Mesenchymal stem cell (in vitro differentiated cells and primary cell): ENCODE data around the gene SMYD2.

Experiments used
- DNase-seq: peaks from one replicate; pipeline ENCODE4 v3.0.0-alpha.2; 2013
- H2AFZ ChIP-seq: one replicate; pipeline ENCODE4 v1.6.1; 2013; ENCODE audit warnings: low read depth, mild to moderate bottlenecking, control low read depth, inconsistent platforms, low read length, moderate library complexity
- H2AK5ac ChIP-seq: 2 replicates; pipeline ENCODE4 v1.6.1; 2013; ENCODE audit warnings: low read length, moderate library complexity, mild to moderate bottlenecking, inconsistent platforms; ENCODE audit not compliant: severe bottlenecking
- H2BK120ac ChIP-seq: one replicate; pipeline ENCODE4 v1.6.1; 2013; ENCODE audit warnings: low read depth, mild to moderate bottlenecking, inconsistent platforms, low read length, moderate library complexity
- H2BK12ac ChIP-seq, 2 experiments: one replicate each; pipeline ENCODE4 v1.6.1; 2013; ENCODE audit warnings: inconsistent platforms in 2 of 2, low read length in 2 of 2, mild to moderate bottlenecking in 2 of 2, moderate library complexity in 2 of 2, control low read depth in 1 of 2
- H2BK15ac ChIP-seq: one replicate; pipeline ENCODE4 v1.6.1; 2013; ENCODE audit warnings: mild to moderate bottlenecking, low read depth, inconsistent platforms; ENCODE audit not compliant: poor library complexity, severe bottlenecking
- H2BK5ac ChIP-seq: 2 replicates; pipeline ENCODE4 v1.6.1; 2013; ENCODE audit warnings: low read depth, mild to moderate bottlenecking, low read length, control low read depth, inconsistent platforms; ENCODE audit not compliant: poor library complexity, severe bottlenecking
- H3K14ac ChIP-seq, 2 experiments: one replicate each; pipeline ENCODE4 v1.6.1; 2013; ENCODE audit warnings: inconsistent platforms in 2 of 2, low read length in 2 of 2, control low read depth in 1 of 2, mild to moderate bottlenecking in 1 of 2, moderate library complexity in 1 of 2
- H3K18ac ChIP-seq, 2 experiments: one replicate each; pipeline ENCODE4 v1.6.1; 2013; ENCODE audit warnings: inconsistent platforms in 2 of 2, low read length in 2 of 2, control low read depth in 1 of 2, low read depth in 1 of 2, mild to moderate bottlenecking in 1 of 2
- H3K23ac ChIP-seq, 2 experiments: one replicate each; pipeline ENCODE4 v1.6.1; 2013; ENCODE audit warnings: inconsistent platforms in 2 of 2, low read length in 2 of 2, mild to moderate bottlenecking in 2 of 2, moderate library complexity in 2 of 2, control low read depth in 1 of 2
- H3K27ac ChIP-seq: 2 replicates; pipeline ENCODE4 v1.5.1; 2013; ENCODE audit warnings: mild to moderate bottlenecking, moderate library complexity, low read length, control low read depth, inconsistent platforms; ENCODE audit not compliant: poor library complexity, severe bottlenecking
- H3K27me3 ChIP-seq, 2 experiments: 2 replicates each; pipeline versions ENCODE4 v1.6.1 to v1.7.0; 2013; ENCODE audit warnings: low read length in 2 of 2, mild to moderate bottlenecking in 2 of 2, moderate library complexity in 2 of 2, control low read depth in 1 of 2, inconsistent platforms in 1 of 2; ENCODE audit not compliant: control insufficient read depth in 1 of 2, insufficient read depth in 1 of 2
- H3K36me3 ChIP-seq, 2 experiments: 2 replicates each; pipeline versions ENCODE4 v1.6.1 to v1.7.0; 2013; ENCODE audit warnings: low read length in 2 of 2, control low read depth in 1 of 2, inconsistent platforms in 1 of 2, low read depth in 1 of 2, mild to moderate bottlenecking in 1 of 2; ENCODE audit not compliant: insufficient read depth in 2 of 2, control insufficient read depth in 1 of 2
- H3K4ac ChIP-seq, 2 experiments: one replicate each; pipeline ENCODE4 v1.6.1; 2013; ENCODE audit warnings: inconsistent platforms in 2 of 2, low read length in 2 of 2, mild to moderate bottlenecking in 2 of 2, moderate library complexity in 2 of 2, control low read depth in 1 of 2, low read depth in 1 of 2
- H3K4me1 ChIP-seq: 2 replicates; pipeline ENCODE4 v1.6.1; 2013; ENCODE audit warnings: low read depth, low read length, control low read depth; ENCODE audit not compliant: control insufficient read depth, insufficient read depth
- H3K4me2 ChIP-seq: 2 replicates; pipeline ENCODE4 v1.6.1; 2013; ENCODE audit warnings: low read length, mild to moderate bottlenecking, inconsistent platforms; ENCODE audit not compliant: poor library complexity, severe bottlenecking
- H3K4me3 ChIP-seq, 2 experiments: 2 replicates each; pipeline versions ENCODE4 v1.5.1 to v1.7.0; 2013; ENCODE audit warnings: low read length in 2 of 2, mild to moderate bottlenecking in 2 of 2, control low read depth in 1 of 2, low read depth in 1 of 2; ENCODE audit not compliant: insufficient read depth in 1 of 2
- H3K79me1 ChIP-seq: replicated peaks from 2 replicates; pipeline ENCODE4 v1.6.1; 2013; ENCODE audit warnings: mild to moderate bottlenecking, control low read depth, low read length, inconsistent platforms; ENCODE audit not compliant: poor library complexity, severe bottlenecking
- H3K9ac ChIP-seq: 2 replicates; pipeline ENCODE4 v1.7.0; 2013; ENCODE audit warnings: mild to moderate bottlenecking, low read length, moderate library complexity
- H3K9me3 ChIP-seq: 2 replicates; pipeline ENCODE4 v1.7.0; 2013; ENCODE audit warnings: mild to moderate bottlenecking, low read length; ENCODE audit not compliant: control insufficient read depth
- H4K8ac ChIP-seq: one replicate; pipeline ENCODE4 v1.6.1; 2013; ENCODE audit warnings: inconsistent platforms, mild to moderate bottlenecking, low read length, moderate library complexity
- H4K91ac ChIP-seq: one replicate; pipeline ENCODE4 v1.6.1; 2013; ENCODE audit warnings: mild to moderate bottlenecking, low read length, inconsistent platforms
- WGBS: methylation state at CpG from one replicate; pipeline ENCODE4 v1.1.7; 2013; ENCODE audit warnings: mixed read lengths; 5-methylcytosine and 5-hydroxymethylcytosine counted together

The SMYD2 gene

GRCh38 chr1:214324896-214325800 lies 44.2 kb downstream of the SMYD2 start:
- no peak overlapping the region for H3K4me3 ChIP-seq

DNA sequence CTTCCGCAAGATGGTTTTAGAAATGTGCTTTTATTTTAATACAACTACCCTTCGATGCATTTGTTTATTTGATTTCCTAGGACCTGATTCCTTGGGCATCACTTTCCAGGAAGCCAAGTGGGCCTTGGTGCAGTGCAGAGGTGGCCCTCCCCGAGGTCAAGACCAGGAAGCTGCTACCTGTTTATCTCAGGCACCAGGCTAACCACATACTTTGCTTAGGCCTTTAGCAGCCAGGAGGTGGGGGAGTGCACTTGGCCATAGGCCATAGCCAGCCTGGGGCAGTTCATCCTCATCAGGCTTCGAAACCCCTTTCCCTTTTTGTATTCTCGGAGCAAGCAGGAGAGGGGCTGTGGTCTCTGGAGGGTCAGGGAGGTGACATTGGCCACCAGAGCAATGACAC lies 45.4 kb downstream of the SMYD2 start:
- Histone ChIP-seq H3K9me3 (no peaks in the 10 kb centered on the region), H4K8ac (no peak overlapping the region), H3K27ac (no peak overlapping the region), H2BK15ac (no peak overlapping the region), H3K14ac (no peak overlapping the region), H2BK12ac (no peak overlapping the region), H2BK5ac (no peak overlapping the region), H3K4me3 (no peak overlapping the region), H3K4me2 (no peak overlapping the region), H3K9ac (no peak overlapping the region), H2AK5ac (no peak overlapping the region), H3K23ac (no peak overlapping the region), H3K27me3 (no peaks in the 10 kb centered on the region), H4K91ac (no peak overlapping the region), H3K4ac (no peak overlapping the region), H3K4me1 (peaks cover 5% of the 10 kb centered on the region), H3K79me1 (no peaks in the 10 kb centered on the region), H2AFZ (no peak overlapping the region), H2BK120ac (no peak overlapping the region), H3K18ac (no peak overlapping the region), H3K36me3 (peaks cover 15 to 19% of the 10 kb centered on the region in 2 experiments)
- WGBS = 91% methylated on average over 5 of the region's 5 CpGs
- DNase-seq = no peak

More at GRCh38 chr1:214324896-214325800, 44.2 kb downstream of the SMYD2 start:
- H3K4ac ChIP-seq = no peak overlapping the region
- H3K4me2 ChIP-seq = no peak overlapping the region
- H3K4me1 ChIP-seq = peaks cover 7% of the 10 kb centered on the region
- H3K14ac ChIP-seq = no peak overlapping the region
- no peak overlapping the region for H3K27ac ChIP-seq
- H3K27me3 ChIP-seq = no peaks in the 10 kb centered on the region
- H3K9me3 ChIP-seq = no peaks in the 10 kb centered on the region
- no peak overlapping the region for H4K91ac ChIP-seq
- WGBS = 93% methylated on average over 8 of the region's 8 CpGs
- no peak overlapping the region for H2AK5ac ChIP-seq
- H3K23ac ChIP-seq = no peak overlapping the region
- no peak overlapping the region for H2BK12ac ChIP-seq
- H3K36me3 ChIP-seq = peaks cover 15 to 16% of the 10 kb centered on the region in 2 experiments
- H2AFZ ChIP-seq = no peak overlapping the region
- no peak overlapping the region for H3K18ac ChIP-seq
- H2BK15ac ChIP-seq = no peak overlapping the region
- DNase-seq = no peak
- H3K79me1 ChIP-seq = no peaks in the 10 kb centered on the region
- no peak overlapping the region for H2BK120ac ChIP-seq
- H2BK5ac ChIP-seq = no peak overlapping the region
- no peak overlapping the region for H3K9ac ChIP-seq
- H4K8ac ChIP-seq = no peak overlapping the region

- WGBS = 3% methylated on average over 1 of the region's 1 CpG
- Histone ChIP-seq H3K4ac (no peak overlapping the region), H2BK5ac (no peak overlapping the region), H3K9ac (no peak overlapping the region), H3K9me3 (no peaks in the 10 kb centered on the region), H2AK5ac (no peak overlapping the region), H3K4me3 (no peak overlapping the region), H2BK15ac (no peak overlapping the region), H3K36me3 (peaks cover 19 to 21% of the 10 kb centered on the region in 2 experiments), H3K4me1 (peaks cover 4% of the 10 kb centered on the region), H3K27me3 (no peaks in the 10 kb centered on the region), H3K79me1 (no peaks in the 10 kb centered on the region), H2BK12ac (no peak overlapping the region), H3K14ac (no peak overlapping the region), H3K4me2 (no peak overlapping the region), H3K23ac (no peak overlapping the region), H4K8ac (no peak overlapping the region), H4K91ac (no peak overlapping the region), H3K27ac (no peak overlapping the region), H2AFZ (no peak overlapping the region), H2BK120ac (no peak overlapping the region), H3K18ac (no peak overlapping the region)
- peak; percentile 11 for DNase-seq
Observed at GRCh38 chr1:214327514-214327913, 46.6 kb downstream of the SMYD2 start.

DNA sequence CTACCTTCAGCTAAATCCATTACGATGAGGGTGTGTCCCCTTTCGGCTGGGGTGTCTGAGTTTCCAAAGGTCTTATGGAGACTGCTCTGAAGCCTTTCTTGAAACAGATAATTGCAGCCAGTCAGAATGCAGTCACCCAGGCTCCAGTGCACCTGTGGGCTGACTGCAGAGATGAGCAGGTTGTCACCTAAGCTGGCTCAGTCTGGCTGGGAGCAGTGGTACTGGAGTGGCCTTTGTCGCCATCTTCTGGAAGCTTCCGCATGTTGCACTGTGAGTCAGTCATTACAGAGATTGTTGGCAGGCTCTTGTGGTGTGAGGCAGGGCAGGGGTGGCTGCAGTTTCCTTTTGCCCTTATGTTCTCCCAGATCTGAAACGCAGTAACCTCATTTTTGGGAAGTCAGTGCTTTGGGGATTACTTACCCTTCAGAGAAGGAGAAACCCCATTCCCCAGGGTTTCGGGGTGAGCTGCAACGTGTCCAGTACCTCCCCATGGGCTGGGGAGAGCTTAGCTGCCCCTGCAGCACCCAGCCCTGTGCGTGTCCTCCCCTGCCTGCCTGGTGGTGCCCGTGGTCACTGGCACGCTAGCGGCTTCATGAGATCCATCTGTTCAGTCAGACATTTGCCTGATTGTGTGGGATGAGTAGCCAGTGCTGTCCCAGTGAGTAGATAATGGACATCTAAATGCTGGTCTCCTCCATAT lies 48.0 kb downstream of the SMYD2 start:
- Histone ChIP-seq H4K8ac (peak overlapping the region; percentile 20), H3K4me2 (no peak overlapping the region), H3K79me1 (no peaks in the 10 kb centered on the region), H3K4me1 (peaks cover 7% of the 10 kb centered on the region), H3K23ac (peak overlapping the region in 1 of 2 experiments; percentile 11), H3K14ac (no peak overlapping the region), H3K9ac (peak overlapping the region; percentile 54), H2AFZ (no peak overlapping the region), H3K4me3 (no peak overlapping the region), H2BK120ac (no peak overlapping the region), H3K27ac (no peak overlapping the region), H3K36me3 (peaks cover 19 to 21% of the 10 kb centered on the region in 2 experiments), H3K27me3 (no peaks in the 10 kb centered on the region), H2BK5ac (no peak overlapping the region), H2BK15ac (no peak overlapping the region), H3K9me3 (no peaks in the 10 kb centered on the region), H2AK5ac (peak overlapping the region; percentile 20), H2BK12ac (no peak overlapping the region), H4K91ac (no peak overlapping the region), H3K4ac (no peak overlapping the region), H3K18ac (no peak overlapping the region)
- DNase-seq = peak; percentile 79
- WGBS = 72% methylated on average over 11 of the region's 11 CpGs
